Measurements from ENCODE around the gene NNAT. TPM values are rescaled to one million over a fixed set of nuclear protein-coding genes. Genes with fewer than 3 reads are reported as not detected.
"Not testable (repeated sequence)": the region's sequence is repeated elsewhere in the genome, so short reads cannot be mapped to it uniquely, and the experiment has no call there.

The NNAT gene
- polyA plus RNA-seq (2013, experiment 1 of 2): 549 TPM
- 523 TPM for polyA plus RNA-seq (2013, experiment 2 of 2)

- H2AFZ ChIP-seq (ENCODE audit: low read length): no peak within 1 kb of the TSS
- no CpG with 5 or more reads among the region's 69 CpGs for WGBS, 2 donors (ENCODE audit: extremely low coverage in 2 of 2, insufficient read length in 2 of 2, insufficient replicate concordance in 1 of 2)
- H3K23ac ChIP-seq (ENCODE audit: low read depth, low read length, poor library complexity): peak within 1 kb of the TSS; percentile 71
- H3K27me3 ChIP-seq (ENCODE audit: control insufficient read depth in 3 of 3, insufficient read depth in 3 of 3, low read depth in 1 of 3, low read length in 3 of 3): no peaks in the 10 kb centered on the region
- no peak within 1 kb of the TSS for H3K14ac ChIP-seq (ENCODE audit: low read length)
- peaks cover 0 to 70% of the 10 kb centered on the region in 2 donors for H3K36me3 ChIP-seq (replicated peaks in 1 of 2; ENCODE audit: control insufficient read depth in 2 of 2, insufficient read depth in 2 of 2, low read length in 2 of 2)
- H3K9ac ChIP-seq (ENCODE audit: low read depth, low read length, poor library complexity): peak within 1 kb of the TSS; percentile 89
- H3K18ac ChIP-seq (ENCODE audit: low read length): peak within 1 kb of the TSS; percentile 90
- H2AK5ac ChIP-seq (ENCODE audit: low read depth, low read length): peak within 1 kb of the TSS; percentile 61
- no peak within 1 kb of the TSS for H3K4ac ChIP-seq (ENCODE audit: low read length)
- no peak within 1 kb of the TSS for H2BK15ac ChIP-seq (ENCODE audit: low read length)
- H3K4me3 ChIP-seq (ENCODE audit: low read length in 2 of 2): peak within 1 kb of the TSS in 1 of 2 donors; percentile 84
- H3K27ac ChIP-seq (replicated peaks; ENCODE audit: low read length): peak within 1 kb of the TSS; percentile 43
- H3K4me2 ChIP-seq (ENCODE audit: insufficient read depth, low read length, poor library complexity, severe bottlenecking): peak within 1 kb of the TSS; percentile 52
- H3K9me3 ChIP-seq (replicated peaks in 1 of 2; ENCODE audit: control insufficient read depth in 2 of 2, insufficient read depth in 1 of 2, low read depth in 1 of 2, low read length in 2 of 2): peaks cover 2 to 41% of the 10 kb centered on the region in 2 donors
- peaks cover 21 to 24% of the 10 kb centered on the region in 2 donors for H3K4me1 ChIP-seq (ENCODE audit: control insufficient read depth in 2 of 2, insufficient read depth in 1 of 2, low read depth in 1 of 2, low read length in 2 of 2)
- H4K8ac ChIP-seq (ENCODE audit: low read depth, low read length): no peak within 1 kb of the TSS
- peaks cover 26% of the 10 kb centered on the region for H3K79me1 ChIP-seq (ENCODE audit: low read depth, low read length)
- DNase-seq (ENCODE audit: low spot score): peak; percentile 60
- H4K91ac ChIP-seq (ENCODE audit: low read depth, low read length, poor library complexity): no peak within 1 kb of the TSS
- no peak within 1 kb of the TSS for H2BK12ac ChIP-seq (ENCODE audit: low read length)
- no peak within 1 kb of the TSS for H2BK120ac ChIP-seq (ENCODE audit: low read depth, low read length)
- H2BK5ac ChIP-seq (ENCODE audit: low read length): peak within 1 kb of the TSS; percentile 55
Measured at GRCh38 chr20:37521061-37521771, at the start of gene NNAT. TSS of gene NNAT (plus strand) at chr20:37521250. CDS start at chr20:37521332, 82 bp downstream.

- DNase-seq (ENCODE audit: low spot score): no peak
- H3K14ac ChIP-seq (ENCODE audit: low read length): no peak overlapping the region
- WGBS, 2 donors (ENCODE audit: extremely low coverage in 2 of 2, insufficient read length in 2 of 2, insufficient replicate concordance in 1 of 2): no CpG with 5 or more reads among the region's 7 CpGs
Measured at GRCh38 chr20:37471741-37472235, 49.3 kb upstream of the NNAT start.

GRCh38 chr20:37472435-37472834 is 48.6 kb upstream of the NNAT start:
- not testable (repeated sequence) for H2BK12ac ChIP-seq (ENCODE audit: low read length); H4K91ac ChIP-seq (ENCODE audit: low read depth, low read length, poor library complexity); H4K8ac ChIP-seq (ENCODE audit: low read depth, low read length); H3K79me1 ChIP-seq (ENCODE audit: low read depth, low read length); H3K9me3 ChIP-seq (replicated peaks in 1 of 2; ENCODE audit: control insufficient read depth in 2 of 2, insufficient read depth in 1 of 2, low read depth in 1 of 2, low read length in 2 of 2); H2BK120ac ChIP-seq (ENCODE audit: low read depth, low read length); H3K18ac ChIP-seq (ENCODE audit: low read length); H3K27me3 ChIP-seq (ENCODE audit: control insufficient read depth in 3 of 3, insufficient read depth in 3 of 3, low read depth in 1 of 3, low read length in 3 of 3); H3K14ac ChIP-seq (ENCODE audit: low read length); H2AFZ ChIP-seq (ENCODE audit: low read length); H3K4me2 ChIP-seq (ENCODE audit: insufficient read depth, low read length, poor library complexity, severe bottlenecking); H3K4me3 ChIP-seq (ENCODE audit: low read length in 2 of 2); H3K27ac ChIP-seq (replicated peaks; ENCODE audit: low read length); H3K36me3 ChIP-seq (replicated peaks in 1 of 2; ENCODE audit: control insufficient read depth in 2 of 2, insufficient read depth in 2 of 2, low read length in 2 of 2); H3K9ac ChIP-seq (ENCODE audit: low read depth, low read length, poor library complexity); H3K4ac ChIP-seq (ENCODE audit: low read length); H2BK5ac ChIP-seq (ENCODE audit: low read length); H2BK15ac ChIP-seq (ENCODE audit: low read length); DNase-seq (ENCODE audit: low spot score); H3K23ac ChIP-seq (ENCODE audit: low read depth, low read length, poor library complexity)
- WGBS, 2 donors (ENCODE audit: extremely low coverage in 2 of 2, insufficient read length in 2 of 2, insufficient replicate concordance in 1 of 2): no CpG with 5 or more reads among the region's 6 CpGs
- Histone ChIP-seq H2AK5ac (ENCODE audit: low read depth, low read length) (peak overlapping the region; percentile 81), H3K4me1 (ENCODE audit: control insufficient read depth in 2 of 2, insufficient read depth in 1 of 2, low read depth in 1 of 2, low read length in 2 of 2) (peaks cover 0 to 14% of the 10 kb centered on the region in 2 donors)

More at GRCh38 chr20:37471741-37472235, 49.3 kb upstream of the NNAT start:
- Histone ChIP-seq H3K4me1 (ENCODE audit: control insufficient read depth in 2 of 2, insufficient read depth in 1 of 2, low read depth in 1 of 2, low read length in 2 of 2) (peaks cover 0 to 14% of the 10 kb centered on the region in 2 donors), H3K23ac (ENCODE audit: low read depth, low read length, poor library complexity) (no peak overlapping the region), H2BK5ac (ENCODE audit: low read length) (no peak overlapping the region), H3K27ac (replicated peaks; ENCODE audit: low read length) (no peak overlapping the region), H2AK5ac (ENCODE audit: low read depth, low read length) (no peak overlapping the region), H3K79me1 (ENCODE audit: low read depth, low read length) (no peaks in the 10 kb centered on the region), H3K4me2 (ENCODE audit: insufficient read depth, low read length, poor library complexity, severe bottlenecking) (no peak overlapping the region), H2BK12ac (ENCODE audit: low read length) (no peak overlapping the region), H3K36me3 (replicated peaks in 1 of 2; ENCODE audit: control insufficient read depth in 2 of 2, insufficient read depth in 2 of 2, low read length in 2 of 2) (no peaks in the 10 kb centered on the region), H2BK120ac (ENCODE audit: low read depth, low read length) (no peak overlapping the region), H3K4me3 (ENCODE audit: low read length in 2 of 2) (no peak overlapping the region), H3K18ac (ENCODE audit: low read length) (no peak overlapping the region), H2AFZ (ENCODE audit: low read length) (no peak overlapping the region), H3K9ac (ENCODE audit: low read depth, low read length, poor library complexity) (no peak overlapping the region), H2BK15ac (ENCODE audit: low read length) (no peak overlapping the region), H3K4ac (ENCODE audit: low read length) (no peak overlapping the region), H3K9me3 (replicated peaks in 1 of 2; ENCODE audit: control insufficient read depth in 2 of 2, insufficient read depth in 1 of 2, low read depth in 1 of 2, low read length in 2 of 2) (no peaks in the 10 kb centered on the region), H4K8ac (ENCODE audit: low read depth, low read length) (no peak overlapping the region), H3K27me3 (ENCODE audit: control insufficient read depth in 3 of 3, insufficient read depth in 3 of 3, low read depth in 1 of 3, low read length in 3 of 3) (peaks cover 0 to 9% (median 0%) of the 10 kb centered on the region in 3 experiments), H4K91ac (ENCODE audit: low read depth, low read length, poor library complexity) (no peak overlapping the region)

- H3K9me3 ChIP-seq (replicated peaks in 1 of 2; ENCODE audit: control insufficient read depth in 2 of 2, insufficient read depth in 1 of 2, low read depth in 1 of 2, low read length in 2 of 2): no peaks in the 10 kb centered on the region
- H3K4me3 ChIP-seq (ENCODE audit: low read length in 2 of 2): no peak overlapping the region
- no peak overlapping the region for H2BK12ac ChIP-seq (ENCODE audit: low read length)
- H2BK120ac ChIP-seq (ENCODE audit: low read depth, low read length): no peak overlapping the region
- H2AK5ac ChIP-seq (ENCODE audit: low read depth, low read length): peak overlapping the region; percentile 81
- no peak overlapping the region for H3K23ac ChIP-seq (ENCODE audit: low read depth, low read length, poor library complexity)
- peak overlapping the region; percentile 34 for H3K18ac ChIP-seq (ENCODE audit: low read length)
- no peak overlapping the region for H4K8ac ChIP-seq (ENCODE audit: low read depth, low read length)
- no peaks in the 10 kb centered on the region for H3K79me1 ChIP-seq (ENCODE audit: low read depth, low read length)
- H2BK15ac ChIP-seq (ENCODE audit: low read length): peak overlapping the region; percentile 27
- no peak overlapping the region for H3K4ac ChIP-seq (ENCODE audit: low read length)
- no CpG with 5 or more reads among the region's 11 CpGs for WGBS, 2 donors (ENCODE audit: extremely low coverage in 2 of 2, insufficient read length in 2 of 2, insufficient replicate concordance in 1 of 2)
- H3K4me2 ChIP-seq (ENCODE audit: insufficient read depth, low read length, poor library complexity, severe bottlenecking): no peak overlapping the region
- H3K9ac ChIP-seq (ENCODE audit: low read depth, low read length, poor library complexity): no peak overlapping the region
- peak overlapping the region; percentile 67 for H3K14ac ChIP-seq (ENCODE audit: low read length)
- H2AFZ ChIP-seq (ENCODE audit: low read length): no peak overlapping the region
- H3K36me3 ChIP-seq (replicated peaks in 1 of 2; ENCODE audit: control insufficient read depth in 2 of 2, insufficient read depth in 2 of 2, low read length in 2 of 2): no peaks in the 10 kb centered on the region
- H4K91ac ChIP-seq (ENCODE audit: low read depth, low read length, poor library complexity): no peak overlapping the region
- no peak overlapping the region for H3K27ac ChIP-seq (replicated peaks; ENCODE audit: low read length)
- DNase-seq (ENCODE audit: low spot score): no peak
- H3K27me3 ChIP-seq (ENCODE audit: control insufficient read depth in 3 of 3, insufficient read depth in 3 of 3, low read depth in 1 of 3, low read length in 3 of 3): peaks cover 0 to under 1% (median 0%) of the 10 kb centered on the region in 3 experiments
- H2BK5ac ChIP-seq (ENCODE audit: low read length): no peak overlapping the region
- H3K4me1 ChIP-seq (ENCODE audit: control insufficient read depth in 2 of 2, insufficient read depth in 1 of 2, low read depth in 1 of 2, low read length in 2 of 2): peaks cover 0 to 14% of the 10 kb centered on the region in 2 donors
Measured at GRCh38 chr20:37473249-37474000, 47.6 kb upstream of the NNAT start.

Data from neuronal stem cell (in vitro differentiated cells).